Activated gamma-delta T cell treated with Interleukin-2 at 50 U/mL for 16 hours (primary cell): Measurements from ENCODE around the gene TMEM266.
A peak's percentile ranks its signal among the peaks of the same experiment; 100 is the strongest.
"Not testable (repeated sequence)": the region's sequence is repeated elsewhere in the genome, so short reads cannot be mapped to it uniquely, and the experiment has no call there.

Experiments used
- DNase-seq: peaks from one replicate; pipeline ENCODE4 v3.0.0-alpha.2; 2020

The TMEM266 gene, protein sequence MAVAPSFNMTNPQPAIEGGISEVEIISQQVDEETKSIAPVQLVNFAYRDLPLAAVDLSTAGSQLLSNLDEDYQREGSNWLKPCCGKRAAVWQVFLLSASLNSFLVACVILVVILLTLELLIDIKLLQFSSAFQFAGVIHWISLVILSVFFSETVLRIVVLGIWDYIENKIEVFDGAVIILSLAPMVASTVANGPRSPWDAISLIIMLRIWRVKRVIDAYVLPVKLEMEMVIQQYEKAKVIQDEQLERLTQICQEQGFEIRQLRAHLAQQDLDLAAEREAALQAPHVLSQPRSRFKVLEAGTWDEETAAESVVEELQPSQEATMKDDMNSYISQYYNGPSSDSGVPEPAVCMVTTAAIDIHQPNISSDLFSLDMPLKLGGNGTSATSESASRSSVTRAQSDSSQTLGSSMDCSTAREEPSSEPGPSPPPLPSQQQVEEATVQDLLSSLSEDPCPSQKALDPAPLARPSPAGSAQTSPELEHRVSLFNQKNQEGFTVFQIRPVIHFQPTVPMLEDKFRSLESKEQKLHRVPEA

DNA sequence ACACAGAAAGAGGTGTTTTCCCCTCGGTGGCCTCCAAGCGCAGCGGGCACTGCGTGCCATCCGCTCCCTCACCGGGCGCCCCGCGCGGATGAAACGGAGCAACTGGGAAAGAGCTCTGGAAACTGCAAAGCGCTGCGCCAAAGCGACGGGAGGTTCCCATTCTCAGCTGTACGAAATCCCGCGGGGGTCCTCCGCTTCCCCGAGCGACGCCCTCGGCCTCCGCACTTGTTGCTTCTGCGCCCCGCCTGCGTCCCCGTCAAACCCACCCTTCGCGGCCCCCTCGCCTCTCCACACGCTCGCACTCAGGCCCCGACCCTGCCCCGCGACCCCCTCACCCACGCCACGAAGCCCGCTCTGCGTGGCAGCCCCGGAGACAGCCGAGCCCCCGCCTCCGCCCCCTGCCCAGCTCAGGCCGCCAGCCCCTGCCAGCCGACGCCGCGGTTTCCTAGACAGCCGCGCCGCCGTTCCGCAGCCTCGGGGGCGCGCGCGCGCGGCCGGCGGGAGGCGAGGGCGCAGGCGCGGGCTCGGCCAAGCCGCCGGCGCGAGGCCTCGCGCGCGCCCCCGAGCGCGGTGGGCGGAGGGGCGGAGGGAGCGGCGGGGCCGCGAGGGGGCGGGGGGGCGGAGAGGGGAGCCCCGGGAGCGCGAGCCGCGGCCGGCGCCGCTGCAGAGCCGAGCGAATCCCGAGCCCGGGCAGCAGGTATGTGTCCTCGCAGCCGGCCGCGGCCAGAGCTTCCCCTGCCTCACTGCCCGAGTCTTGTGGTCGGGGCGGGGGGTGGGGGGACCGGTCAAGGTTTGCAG lies at the start of gene TMEM266:
Gene TMEM266 (plus strand): TSS at position 666 of the 798 bp plus-strand sequence. CDS start 74,279 bp downstream, outside the sequence.
- DNase-seq = peak; percentile 4

DNA sequence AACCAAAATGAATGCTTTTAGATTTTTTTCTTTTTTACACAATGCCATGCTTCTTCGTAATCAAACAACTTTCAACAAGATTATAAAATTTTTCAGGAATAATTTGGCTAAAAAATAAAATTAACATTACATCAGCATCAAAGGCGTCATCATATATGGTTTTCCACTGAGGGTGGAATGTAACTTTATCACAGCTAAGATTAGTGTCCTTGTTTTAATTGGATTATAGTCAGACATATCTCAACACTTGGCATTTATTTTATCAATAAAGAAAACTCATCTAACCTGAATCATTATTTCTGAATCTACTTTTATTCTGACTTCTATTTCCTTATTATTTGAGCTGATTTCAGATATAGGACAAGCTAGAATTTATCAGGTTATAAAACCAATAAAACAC lies 49.2 kb upstream of the TMEM266 start:
- no peak for DNase-seq

DNA sequence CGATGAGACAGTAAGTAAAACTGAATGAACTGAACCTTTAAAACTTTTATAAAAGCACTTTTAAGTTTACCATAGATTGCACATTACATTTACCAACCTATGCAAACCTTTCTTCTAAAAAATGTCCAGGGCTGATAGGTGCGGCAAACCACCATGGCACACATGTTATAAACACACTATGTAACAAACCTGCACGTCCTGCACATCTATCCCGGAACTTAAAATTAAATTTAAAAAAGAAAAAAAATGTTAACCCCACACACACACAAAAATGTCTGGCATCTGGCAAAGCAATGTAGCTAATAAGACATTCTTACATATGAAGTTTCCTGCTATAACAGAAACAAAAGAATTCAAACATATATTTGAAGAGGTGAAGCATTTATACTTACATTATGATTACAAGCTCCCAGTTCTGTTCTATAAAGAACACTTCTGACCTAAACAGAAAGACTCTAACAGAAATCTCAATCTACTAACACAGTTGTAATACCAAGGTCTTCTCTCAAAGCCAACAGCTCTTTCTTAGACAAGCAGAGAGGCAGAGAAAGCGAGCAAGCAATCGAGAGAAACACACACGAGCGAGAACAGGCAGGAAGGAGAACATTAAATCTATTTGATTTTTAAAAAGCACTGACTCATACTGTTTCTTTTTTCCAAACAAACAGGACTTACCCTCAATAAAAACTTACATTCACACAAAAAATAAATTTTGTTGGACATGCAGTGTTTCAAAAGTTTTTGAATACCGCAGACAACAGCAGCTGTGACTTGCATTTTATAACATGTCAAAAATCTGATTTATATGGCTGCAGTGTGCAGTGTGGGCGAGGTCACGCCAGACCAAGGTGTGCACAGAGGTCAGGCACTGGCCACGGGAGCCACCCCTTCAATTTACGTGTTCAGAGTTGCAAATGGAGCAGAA lies 47.9 kb upstream of the TMEM266 start, which contains the start of gene NRG4:
Gene NRG4 (minus strand): TSS at position 798 of the 925 bp plus-strand sequence. CDS start 1,194 bp downstream, outside the sequence.
- DNase-seq = no peak

DNA sequence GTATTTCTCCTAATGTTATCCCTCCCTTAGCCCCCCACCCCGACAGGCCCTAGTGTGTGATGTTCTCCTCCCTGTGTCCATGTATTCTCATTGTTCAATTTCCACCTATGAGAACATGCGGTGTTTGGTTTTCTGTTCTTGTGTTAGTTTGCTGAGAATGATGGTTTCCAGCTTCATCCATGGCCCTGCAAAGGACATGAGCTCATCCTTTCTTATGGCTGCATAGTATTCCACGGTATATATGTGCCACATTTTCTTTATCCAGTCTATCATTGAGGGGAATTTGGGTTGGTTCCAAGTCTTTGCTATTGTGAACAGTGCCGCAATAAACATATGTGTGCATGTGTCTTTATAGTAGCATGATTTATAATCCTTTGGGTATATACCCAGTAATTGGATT lies 46.3 kb upstream of the TMEM266 start:
- not testable (repeated sequence) for DNase-seq

DNA sequence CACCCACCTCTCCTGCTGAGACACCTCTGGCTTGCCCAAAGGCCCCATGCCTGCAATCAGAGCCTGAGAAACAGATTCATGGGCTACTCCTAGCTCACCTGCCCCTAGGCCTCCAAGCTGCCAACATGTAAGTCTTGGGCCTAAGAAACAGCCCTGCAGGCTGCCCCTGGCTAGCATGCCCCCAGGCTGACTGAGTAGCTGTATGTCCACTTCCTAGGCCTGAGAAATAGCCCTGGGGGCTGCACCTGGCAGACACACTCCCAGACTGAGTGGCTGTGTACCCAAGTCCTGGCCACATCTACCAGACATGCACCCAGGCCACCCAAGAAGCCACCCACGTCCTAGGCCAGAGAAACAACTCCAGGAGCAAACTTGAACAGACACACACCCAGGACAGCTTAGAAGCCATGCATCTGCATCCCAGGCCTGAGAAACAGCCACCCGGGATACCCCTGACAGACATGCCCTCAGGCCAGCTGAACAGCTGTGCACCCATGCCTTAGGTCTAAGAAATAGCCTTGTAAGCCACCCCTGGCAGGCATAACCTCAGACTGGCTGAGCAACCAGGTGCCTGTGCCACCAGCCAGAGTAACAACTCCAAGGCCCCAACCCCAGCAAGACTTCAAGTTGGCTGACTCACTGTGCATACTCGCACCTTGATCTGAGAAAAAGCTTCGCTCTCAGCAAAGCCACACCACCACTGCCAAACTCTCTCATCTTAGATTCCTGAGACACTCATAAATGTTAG lies 35.6 kb upstream of the TMEM266 start:
- no peak for DNase-seq

DNA sequence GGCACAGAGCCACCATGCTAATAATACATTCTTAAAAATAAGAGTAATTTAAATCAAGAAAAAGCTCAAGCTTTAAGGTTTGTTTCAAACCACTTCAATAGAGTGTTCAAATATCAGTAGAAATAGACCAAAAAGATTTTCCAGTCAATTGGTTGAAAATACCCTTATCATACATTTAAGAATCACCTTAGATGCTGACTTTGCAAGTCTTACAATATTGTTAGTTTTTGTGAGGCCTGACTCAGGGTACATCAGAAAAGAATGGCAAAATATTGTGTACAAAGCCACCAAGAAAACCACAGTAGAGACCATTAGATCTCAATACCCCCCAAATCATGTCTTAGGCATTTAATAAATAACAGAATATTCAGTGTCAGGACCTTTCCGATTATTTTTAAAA lies 27.7 kb upstream of the TMEM266 start:
- no peak for DNase-seq

DNA sequence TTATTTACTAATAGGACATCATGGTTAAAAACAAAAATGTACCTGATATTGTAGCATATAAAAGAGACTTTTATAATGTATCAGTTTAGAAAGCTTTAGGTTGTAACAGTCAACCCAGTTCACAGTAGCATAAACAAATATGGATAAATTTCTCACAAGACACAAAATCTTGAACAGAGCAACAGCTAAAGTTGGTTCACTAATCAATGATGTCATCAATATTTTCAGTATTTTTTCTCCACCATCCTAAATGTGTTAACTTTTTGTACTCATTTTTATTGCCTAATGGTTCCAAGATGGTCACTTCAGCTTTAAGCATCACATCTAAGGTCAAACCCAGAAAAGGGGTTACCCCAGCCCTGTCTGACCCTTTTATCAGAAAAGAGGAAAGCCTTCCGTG lies 26.3 kb upstream of the TMEM266 start:
- DNase-seq = no peak

DNA sequence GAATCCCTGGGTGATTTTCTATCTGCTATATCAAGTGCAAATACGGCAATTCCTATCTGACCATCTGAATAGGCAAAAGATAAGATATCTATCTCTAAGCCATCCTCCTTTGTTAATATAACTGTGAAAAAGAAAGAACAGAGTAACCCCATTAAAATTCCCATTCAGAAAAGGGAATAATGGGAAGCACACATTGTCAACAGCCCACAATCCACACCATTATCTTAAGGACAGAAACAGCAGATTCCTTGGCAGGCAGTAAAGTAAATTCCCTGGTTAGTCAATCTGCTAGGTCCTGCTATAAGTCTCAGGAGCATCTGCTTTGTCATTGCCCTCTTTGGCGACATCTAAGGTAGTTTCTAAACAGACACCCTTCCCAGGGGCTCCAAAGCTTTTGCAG lies 25.7 kb upstream of the TMEM266 start:
- DNase-seq = no peak

DNA sequence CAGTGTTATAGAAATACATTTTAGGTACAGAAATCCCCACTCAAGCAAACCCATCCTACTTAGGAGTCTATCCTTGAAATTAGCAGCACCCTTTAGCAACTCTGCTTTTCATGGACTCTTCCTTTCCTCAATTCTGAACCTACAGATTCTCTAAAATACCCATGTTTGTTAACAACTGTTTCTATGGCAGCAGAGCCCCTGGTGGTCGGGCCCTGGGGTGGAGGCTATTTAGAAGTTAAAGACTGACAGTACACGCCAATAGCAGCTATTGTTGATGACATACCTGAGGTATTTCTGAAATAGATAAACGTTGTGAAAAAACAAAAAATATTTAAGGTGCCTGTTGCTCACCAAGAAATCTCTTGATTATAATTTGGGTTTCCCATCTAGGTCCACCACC lies 24.2 kb upstream of the TMEM266 start:
- no peak for DNase-seq

DNA sequence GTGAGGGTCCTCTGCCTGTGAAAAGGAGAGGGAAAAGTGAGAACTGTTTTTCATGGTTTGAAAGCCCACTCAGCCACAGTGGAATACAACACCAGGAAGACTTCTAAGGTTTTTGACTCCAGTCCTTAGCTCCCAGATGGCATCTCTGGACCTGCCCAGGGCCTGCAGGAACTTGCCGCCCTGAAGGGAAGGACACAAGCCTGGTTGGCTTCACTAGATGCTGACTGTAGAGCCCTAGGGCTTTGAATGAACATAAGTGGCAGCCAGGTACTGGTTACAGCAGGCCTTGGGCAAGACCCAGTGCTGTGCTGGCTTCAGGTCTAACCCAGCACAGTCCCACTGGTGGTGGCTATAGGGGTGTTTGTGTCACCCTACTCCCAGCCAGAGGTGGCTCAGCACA lies 21.3 kb upstream of the TMEM266 start:
- no peak for DNase-seq

DNA sequence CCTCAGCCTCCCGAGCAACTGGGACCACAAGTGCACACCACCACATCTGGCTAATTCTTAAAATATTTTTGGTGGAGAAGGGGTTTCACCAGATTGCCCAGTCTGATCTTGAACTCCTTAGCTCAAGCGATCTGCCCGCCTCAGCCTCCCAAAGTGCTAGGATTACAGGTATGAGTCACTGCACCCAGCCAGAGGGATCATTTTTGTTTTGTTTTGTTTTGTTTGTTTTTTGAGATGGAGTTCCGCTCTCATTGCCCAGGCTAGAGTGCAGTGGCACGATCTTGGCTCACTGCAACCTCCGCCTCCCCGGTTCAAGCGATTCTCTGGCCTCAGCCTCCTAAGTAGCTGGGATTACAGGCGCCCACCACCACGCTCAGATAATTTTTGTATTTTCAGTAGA lies 5.6 kb upstream of the TMEM266 start:
- not testable (repeated sequence) for DNase-seq

DNA sequence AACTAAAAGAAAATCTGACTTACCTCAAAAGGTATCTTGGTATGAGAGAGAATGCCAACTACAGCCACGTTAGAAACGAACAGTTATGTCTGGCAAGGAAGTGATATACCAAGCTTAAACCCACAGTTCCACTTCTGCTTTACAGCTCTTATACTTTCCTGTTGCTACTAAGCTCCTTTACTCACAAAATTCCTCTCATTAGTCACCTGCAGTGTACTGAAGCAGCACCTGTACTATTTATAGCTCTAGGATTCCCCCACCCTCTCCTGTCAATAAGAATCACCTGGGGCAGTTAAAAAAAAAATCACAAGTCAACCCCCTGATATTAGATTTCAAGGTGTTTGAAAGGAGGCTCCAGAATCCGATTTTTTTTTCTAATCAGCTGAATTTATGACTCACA lies 2.9 kb upstream of the TMEM266 start:
- DNase-seq = no peak

DNA sequence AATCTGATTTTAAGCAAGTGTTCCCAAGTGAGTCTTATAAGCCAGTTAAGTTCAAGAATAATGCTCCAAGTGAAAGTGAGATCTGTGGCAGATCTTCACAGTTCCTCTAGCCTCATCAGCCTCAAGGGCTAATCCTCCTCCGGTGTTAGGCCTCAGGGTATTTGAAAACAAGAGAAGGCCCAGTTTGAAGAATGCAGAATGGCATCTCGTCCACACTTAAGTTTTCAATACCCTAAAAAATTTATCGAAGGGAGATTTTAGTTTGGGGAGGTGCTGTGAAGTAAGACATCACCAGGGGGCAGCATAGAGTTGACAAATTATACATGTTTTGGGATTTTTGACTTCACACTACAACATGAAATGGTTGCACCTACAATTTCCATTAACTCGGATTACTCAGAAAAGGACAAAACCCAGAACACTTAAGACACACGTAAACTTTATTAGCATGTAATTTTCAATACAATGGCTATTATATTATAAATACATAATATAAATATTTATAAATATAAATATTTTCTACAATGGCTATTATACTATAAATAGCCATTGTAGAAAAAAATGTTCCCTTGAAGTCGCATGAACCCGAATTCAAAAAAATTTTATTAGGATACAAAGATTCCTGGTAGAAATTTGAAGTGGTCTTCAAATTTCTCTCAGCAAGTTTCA lies 2.3 kb upstream of the TMEM266 start:
- peak; percentile 35 for DNase-seq

DNA sequence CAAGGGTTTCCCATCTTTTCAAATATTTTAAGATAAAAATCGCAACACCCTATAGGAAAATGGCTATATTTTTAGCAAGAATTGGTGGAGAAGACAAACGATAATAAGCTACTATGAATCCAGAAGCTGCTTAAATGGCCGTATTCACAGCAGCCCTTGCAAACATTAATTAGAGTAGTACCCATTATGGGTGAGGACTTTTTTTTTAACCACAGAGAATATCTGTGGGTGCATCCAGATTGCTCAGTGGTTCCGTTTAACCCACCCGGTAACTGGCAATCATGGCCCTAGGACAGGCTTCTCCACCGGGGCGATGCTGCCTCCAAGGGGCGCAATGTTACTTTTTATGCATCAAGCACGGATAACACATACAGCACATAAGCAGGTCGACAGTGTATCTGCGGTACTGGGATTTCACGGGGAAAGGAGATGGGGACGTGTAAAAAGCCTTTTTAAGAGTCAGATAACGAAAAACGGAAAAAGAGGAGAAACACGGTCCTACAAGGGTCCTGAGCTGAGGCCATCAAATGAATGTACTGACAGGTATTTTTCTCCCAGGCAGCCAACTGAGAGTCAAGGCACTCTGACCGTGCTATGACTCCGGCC lies 968 bp upstream of the TMEM266 start:
- no peak for DNase-seq

DNA sequence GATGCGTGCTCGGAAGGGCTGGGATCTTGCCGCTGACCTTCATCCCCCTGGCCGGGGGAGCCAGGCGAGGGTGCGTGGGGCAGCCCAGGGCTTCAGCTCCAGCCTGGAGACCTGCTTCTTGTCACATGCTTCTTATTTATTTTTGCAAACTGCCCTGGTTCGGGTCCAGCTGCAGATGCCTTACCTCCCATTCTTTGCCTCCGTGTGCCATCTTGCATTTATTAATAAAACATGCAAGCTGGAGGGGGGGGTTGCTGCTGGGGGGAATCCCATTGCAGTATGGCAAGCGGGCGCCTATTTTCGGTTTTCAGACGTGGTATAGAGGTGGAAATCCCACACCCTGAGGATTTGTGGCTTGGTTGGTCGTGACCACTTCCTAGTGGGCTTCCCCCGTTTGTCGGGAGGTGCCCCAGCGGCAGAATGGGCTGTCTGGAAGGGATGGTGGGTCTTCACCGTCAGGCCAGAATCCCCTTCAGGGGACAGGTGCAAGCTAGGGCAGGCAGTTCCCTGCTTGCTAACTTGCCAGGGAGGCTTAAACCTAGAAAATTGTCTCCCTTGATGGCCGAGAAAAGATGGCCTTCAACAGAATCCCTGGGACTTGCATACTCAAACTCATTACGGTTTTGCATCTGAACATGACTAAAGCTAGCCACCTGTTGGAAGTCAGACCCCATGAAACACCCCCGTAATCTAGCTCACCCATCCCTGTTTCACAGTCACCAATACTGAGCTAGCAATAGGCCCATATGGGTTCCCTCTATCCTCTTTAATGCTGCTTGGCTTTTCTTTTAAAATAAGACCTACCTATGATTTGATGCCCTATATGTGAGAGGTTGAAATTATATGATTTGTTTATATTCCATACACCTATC lies 569 bp downstream of the TMEM266 start:
- DNase-seq = peak; percentile 5

DNA sequence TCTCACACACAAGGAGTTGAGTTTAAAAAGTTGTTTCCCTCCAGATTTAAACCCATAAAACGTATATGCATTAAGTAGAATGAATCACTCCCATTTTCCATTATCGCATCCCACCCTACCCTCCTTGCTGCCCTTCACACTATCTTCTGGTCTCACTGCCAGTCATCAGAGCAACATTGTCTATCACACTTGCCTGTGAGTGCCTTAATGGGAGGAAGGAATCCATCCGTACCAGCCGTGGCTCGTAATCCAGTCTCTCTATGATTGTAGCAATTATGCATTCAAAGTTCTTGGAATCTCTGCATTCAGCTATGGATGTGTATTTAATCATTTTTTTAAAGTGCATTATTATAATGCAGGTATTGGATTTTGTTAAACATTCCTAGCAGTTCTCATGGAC lies 1.9 kb downstream of the TMEM266 start:
- DNase-seq = no peak

DNA sequence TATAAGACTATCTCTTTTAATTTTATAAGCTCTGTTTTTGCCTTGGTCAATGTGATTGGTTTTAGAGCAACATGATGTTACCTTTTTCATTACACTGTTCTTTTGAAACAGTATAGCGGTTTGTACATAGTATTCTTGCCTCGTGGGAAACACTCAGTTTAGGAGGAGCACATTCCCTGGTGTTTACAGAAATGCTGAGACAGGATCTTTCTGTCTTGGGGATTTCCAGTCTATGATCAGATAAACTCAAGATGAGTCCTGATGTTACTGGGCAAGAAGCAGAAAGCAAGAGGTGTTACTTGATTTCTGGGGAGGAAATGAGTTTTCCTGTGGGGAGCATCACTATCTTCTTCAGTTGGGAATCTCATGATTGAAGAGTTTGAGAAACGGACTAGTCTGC lies 2.5 kb downstream of the TMEM266 start:
- DNase-seq = no peak

DNA sequence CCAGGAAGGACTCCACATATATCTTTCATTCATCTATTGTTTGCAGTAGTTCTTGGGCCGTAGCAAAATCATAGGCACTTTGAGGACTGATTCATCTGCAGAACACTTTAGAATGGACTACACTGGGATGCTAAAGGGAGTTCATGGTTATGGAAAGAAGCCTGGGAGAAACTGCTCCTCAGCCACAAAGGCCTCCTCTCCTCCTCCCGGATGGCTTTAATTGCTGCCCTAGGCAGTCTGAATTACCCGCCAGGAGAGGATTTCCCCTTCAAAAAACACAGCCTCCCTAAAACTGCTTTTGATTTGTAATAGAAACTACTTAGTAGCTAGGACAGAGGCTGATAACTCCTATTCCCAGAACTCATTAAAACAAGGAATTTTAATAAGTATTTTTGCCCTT lies 4.6 kb downstream of the TMEM266 start:
- no peak for DNase-seq

DNA sequence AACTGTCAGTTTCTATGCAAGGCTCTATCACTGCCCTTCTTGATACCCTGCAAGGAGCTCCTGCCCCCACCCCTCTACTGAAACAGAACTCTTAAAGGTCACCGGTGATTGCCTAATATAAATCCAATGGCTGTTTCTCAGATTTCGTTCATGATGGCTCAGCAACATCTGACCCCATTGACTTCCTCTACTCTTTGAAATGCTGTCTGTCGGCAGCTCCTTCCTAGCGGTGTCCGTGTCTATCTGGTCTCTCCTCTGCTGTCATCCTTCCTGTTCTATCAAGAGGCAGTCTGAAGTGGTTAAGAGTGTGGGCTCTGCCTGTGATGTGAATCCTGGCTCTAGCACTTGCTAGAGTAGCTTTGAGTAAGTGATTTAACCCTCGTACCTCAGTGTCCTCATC lies 5.5 kb downstream of the TMEM266 start:
- DNase-seq = peak; percentile 19

DNA sequence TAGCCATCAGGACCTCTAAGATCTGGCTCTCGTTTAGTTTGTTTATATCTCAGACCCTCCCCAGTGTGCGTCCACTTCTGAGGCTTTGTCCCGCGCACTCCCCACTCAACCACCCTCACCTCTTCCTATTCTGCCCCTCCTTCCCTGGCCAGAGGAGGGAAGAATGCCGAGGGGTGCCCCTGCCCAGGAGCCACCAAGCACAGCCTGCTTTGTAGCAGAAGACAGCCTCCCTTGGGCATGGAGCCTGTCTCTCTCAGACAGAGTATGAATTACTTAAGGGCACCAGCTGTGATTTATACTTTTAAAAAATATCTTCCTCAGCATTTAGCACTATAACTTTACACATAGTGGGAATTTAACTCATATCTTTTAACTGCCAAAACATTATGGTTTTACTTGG lies 6.0 kb downstream of the TMEM266 start:
- DNase-seq = no peak
